Stimulated activated CD8-positive, alpha-beta memory T cell treated with anti-CD3 and anti-CD28 coated beads, Interleukin-7, amount 100 ng/mL, for 1 hour (primary cell): ENCODE data around the gene NR1D2.
"Not testable (repeated sequence)": the region's sequence is repeated elsewhere in the genome, so short reads cannot be mapped to it uniquely, and the experiment has no call there.

Experiments
- DNase-seq, 2 donors: peaks; one replicate each; pipeline ENCODE4 v3.0.0-alpha.2; 2020; ENCODE audit warnings: low read depth in 2 of 2

NR1D2 gene

DNA sequence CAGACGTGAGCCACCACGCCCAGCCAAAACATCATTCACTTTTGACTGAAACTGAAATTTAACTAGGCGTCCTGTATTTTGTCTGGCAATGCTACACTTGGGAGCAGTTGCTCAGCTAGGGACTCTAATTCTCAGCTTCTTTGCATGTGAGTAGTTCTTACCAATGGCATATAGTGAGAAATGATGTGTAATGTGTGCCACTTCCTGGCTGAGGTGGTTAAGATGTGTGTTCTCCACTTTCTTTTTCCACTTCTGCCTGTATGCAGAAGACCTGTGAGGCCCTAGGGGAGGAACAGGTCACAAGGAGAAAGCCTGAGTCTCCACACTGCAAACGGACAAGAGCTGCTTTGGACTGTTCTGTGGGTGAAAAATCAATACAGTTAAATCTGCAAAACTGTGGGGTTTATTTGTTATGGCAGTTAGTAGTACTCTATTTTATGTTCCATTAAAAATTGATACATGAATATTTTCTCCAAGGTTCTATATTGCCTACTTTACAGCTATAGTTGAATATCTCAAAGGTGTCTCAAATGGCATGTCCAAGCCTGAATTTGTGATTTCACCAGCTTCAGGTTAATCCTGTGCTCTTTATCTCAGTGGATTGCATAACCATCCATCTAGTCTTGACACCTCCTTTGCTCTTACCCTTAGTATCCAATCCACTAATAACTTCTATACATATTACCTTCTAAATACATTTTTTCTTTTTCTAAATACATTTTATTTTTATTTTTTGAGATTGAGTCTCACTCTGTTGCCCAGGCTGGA lies 59.3 kb downstream of the NR1D2 start:
- DNase-seq = no peak

GRCh38 chr3:24005669-24006068 lies 60.6 kb downstream of the NR1D2 start:
- DNase-seq = no peak

DNA sequence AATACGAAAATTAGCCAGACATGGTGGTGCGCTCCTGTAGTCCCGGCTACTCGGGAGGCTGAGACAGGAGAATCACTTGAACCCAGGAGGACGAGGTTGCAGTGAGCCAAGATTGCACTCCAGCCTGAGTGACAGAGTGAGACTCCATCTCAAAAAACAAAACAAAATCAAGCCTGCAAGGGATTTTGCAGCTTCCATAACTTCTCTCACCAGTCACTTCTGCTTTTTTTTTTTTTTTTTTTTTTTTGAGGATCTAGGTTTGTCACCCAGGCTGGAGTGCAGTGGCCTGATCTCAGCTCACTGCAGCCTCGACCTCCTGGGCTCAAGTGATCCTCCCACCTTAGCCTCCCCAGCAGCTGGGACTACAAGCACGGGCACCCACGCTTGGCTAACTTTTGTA lies 65.7 kb downstream of the NR1D2 start:
- not testable (repeated sequence) for DNase-seq

- no peak for DNase-seq
Measured at GRCh38 chr3:24012589-24013269, 67.6 kb downstream of the NR1D2 start.

GRCh38 chr3:24017305-24017704 lies 72.2 kb downstream of the NR1D2 start:
- DNase-seq = no peak

GRCh38 chr3:24018784-24019570 lies 73.9 kb downstream of the NR1D2 start:
- DNase-seq = no peak

- no peak for DNase-seq
Measured at GRCh38 chr3:24019585-24019984, 74.5 kb downstream of the NR1D2 start.

GRCh38 chr3:24020036-24020691 lies 75.1 kb downstream of the NR1D2 start:
- no peak for DNase-seq

GRCh38 chr3:24023197-24023596 lies 78.1 kb downstream of the NR1D2 start:
- DNase-seq = no peak

- DNase-seq = no peak
Measured at GRCh38 chr3:24025805-24026204, 80.7 kb downstream of the NR1D2 start.

DNA sequence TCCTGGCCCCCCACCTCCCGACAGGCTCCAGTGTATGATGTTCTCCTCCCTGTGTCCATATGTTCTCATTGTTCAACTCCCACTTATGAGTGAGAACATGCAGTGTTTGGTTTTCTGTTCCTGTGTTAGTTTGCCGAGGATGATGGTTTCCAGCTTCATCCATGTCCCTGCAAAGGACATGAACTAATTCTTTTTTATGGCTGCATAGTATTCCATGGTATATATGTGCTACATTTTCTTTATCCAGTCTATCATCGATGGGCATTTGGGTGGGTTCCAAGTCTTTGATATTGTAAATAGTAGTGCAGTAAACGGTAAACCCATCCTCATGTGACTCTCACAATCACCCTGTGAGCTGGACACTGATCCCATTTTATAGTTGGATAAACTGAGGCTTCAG lies 81.6 kb downstream of the NR1D2 start:
- DNase-seq = not testable (repeated sequence)

- DNase-seq = no peak
Measured at GRCh38 chr3:24027946-24028345, 82.9 kb downstream of the NR1D2 start.
